Measurements from ENCODE around the gene ARL15. TPM values are rescaled to one million over a fixed set of nuclear protein-coding genes. Genes with fewer than 3 reads are reported as not detected.

Gene ARL15
- total RNA-seq, 4 donors from 2014 or later: 8.5 to 19.1 (median 12.0) TPM

DNA sequence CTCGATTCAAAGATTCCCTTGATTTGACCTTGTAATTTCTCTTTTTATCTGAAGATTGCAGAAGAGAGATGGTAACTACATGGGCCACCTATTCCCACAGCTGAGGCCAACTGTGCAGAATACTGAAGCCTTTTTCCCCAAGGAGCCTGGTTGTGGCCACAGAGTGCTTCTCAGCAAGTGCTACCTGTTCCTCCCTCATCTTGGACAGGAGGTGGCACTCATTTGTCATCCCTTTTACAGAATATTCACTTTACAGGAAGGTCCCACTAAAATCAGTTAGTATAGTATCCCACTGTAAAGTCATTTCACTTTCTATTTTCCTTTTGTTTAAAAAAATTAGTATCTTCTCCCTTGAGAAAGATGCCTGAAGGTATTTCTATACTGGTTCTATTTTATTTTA lies 346.4 kb downstream of the ARL15 start:
- DNase-seq: no peak
- H3K4me3 ChIP-seq: no peak overlapping the region
- WGBS, 2 donors: 74 to 93% methylated on average over 1 of the region's 1 CpG
- no peaks in the 10 kb centered on the region for H3K36me3 ChIP-seq
- H3K27ac ChIP-seq: no peak overlapping the region
- no peaks in the 10 kb centered on the region for H3K4me1 ChIP-seq
- no peaks in the 10 kb centered on the region for H3K9me3 ChIP-seq
- TF ChIP-seq, protein P1, sequence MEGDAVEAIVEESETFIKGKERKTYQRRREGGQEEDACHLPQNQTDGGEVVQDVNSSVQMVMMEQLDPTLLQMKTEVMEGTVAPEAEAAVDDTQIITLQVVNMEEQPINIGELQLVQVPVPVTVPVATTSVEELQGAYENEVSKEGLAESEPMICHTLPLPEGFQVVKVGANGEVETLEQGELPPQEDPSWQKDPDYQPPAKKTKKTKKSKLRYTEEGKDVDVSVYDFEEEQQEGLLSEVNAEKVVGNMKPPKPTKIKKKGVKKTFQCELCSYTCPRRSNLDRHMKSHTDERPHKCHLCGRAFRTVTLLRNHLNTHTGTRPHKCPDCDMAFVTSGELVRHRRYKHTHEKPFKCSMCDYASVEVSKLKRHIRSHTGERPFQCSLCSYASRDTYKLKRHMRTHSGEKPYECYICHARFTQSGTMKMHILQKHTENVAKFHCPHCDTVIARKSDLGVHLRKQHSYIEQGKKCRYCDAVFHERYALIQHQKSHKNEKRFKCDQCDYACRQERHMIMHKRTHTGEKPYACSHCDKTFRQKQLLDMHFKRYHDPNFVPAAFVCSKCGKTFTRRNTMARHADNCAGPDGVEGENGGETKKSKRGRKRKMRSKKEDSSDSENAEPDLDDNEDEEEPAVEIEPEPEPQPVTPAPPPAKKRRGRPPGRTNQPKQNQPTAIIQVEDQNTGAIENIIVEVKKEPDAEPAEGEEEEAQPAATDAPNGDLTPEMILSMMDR (IDR thresholded peaks at IDR 0.05): no peak
- TF ChIP-seq POLR2A (IDR thresholded peaks at IDR 0.05): no peak
- no peaks in the 10 kb centered on the region for H3K27me3 ChIP-seq
- intact Hi-C loops (cut with DNase I): no loop called here

DNA sequence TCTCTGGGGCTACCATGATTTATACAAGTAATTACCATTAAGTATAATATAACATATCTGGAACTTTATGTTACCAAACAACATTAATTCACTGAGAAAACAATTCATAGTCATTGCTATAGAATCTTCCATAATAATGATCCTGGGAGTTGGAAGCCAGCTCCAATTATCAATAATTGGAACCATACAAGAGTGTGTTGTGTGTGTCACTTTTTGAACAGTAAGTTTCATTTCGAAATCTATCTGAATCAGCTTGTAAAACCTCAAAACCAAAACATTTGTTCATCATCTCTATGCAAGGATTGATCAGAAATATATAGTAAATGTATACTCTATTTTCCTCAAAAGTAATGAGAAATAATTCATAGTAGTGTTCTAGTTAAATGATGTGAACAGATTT lies 348.1 kb downstream of the ARL15 start:
- H3K27me3 ChIP-seq: no peaks in the 10 kb centered on the region
- WGBS, 2 donors: 77 to 92% methylated on average over 1 of the region's 1 CpG
- H3K4me1 ChIP-seq: no peaks in the 10 kb centered on the region
- no peak for DNase-seq
- intact Hi-C loops (cut with DNase I): no loop called here
- peaks cover 0 to 3% (median 2%) of the 10 kb centered on the region in 3 donors for H3K9me3 ChIP-seq
- TF ChIP-seq, protein P1 (IDR thresholded peaks at IDR 0.05): no peak
- TF ChIP-seq POLR2A (IDR thresholded peaks at IDR 0.05): no peak
- no peak overlapping the region for H3K4me3 ChIP-seq
- no peak overlapping the region for H3K27ac ChIP-seq
- H3K36me3 ChIP-seq: no peaks in the 10 kb centered on the region

DNA sequence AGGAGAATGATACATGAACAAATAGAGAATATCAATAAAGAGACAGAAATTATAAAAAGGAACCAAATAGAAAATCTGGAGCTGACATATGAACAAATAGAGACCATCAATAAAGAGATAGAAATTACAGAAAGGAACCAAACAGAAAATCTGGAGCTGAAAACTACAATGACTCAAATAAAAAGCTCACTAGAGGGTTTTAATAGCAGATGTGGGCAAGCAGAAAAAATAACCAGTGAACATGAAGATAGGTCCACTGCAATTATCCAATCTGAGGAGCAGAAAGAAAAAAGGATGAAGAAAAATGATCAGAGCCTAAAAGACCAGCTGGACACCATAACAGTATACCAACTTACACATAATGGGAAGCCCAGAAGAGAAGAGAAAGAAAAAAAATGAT lies 353.7 kb downstream of the ARL15 start:
- Histone ChIP-seq H3K4me3 (no peak overlapping the region), H3K4me1 (no peaks in the 10 kb centered on the region), H3K27me3 (no peaks in the 10 kb centered on the region), H3K36me3 (no peaks in the 10 kb centered on the region), H3K9me3 (peaks cover 0 to 15% (median 14%) of the 10 kb centered on the region in 3 donors), H3K27ac (no peak overlapping the region)
- intact Hi-C loops (cut with DNase I): no loop called here
- DNase-seq: no peak
- TF ChIP-seq, protein P1 (IDR thresholded peaks at IDR 0.05): no peak
- TF ChIP-seq POLR2A (IDR thresholded peaks at IDR 0.05): no peak

DNA sequence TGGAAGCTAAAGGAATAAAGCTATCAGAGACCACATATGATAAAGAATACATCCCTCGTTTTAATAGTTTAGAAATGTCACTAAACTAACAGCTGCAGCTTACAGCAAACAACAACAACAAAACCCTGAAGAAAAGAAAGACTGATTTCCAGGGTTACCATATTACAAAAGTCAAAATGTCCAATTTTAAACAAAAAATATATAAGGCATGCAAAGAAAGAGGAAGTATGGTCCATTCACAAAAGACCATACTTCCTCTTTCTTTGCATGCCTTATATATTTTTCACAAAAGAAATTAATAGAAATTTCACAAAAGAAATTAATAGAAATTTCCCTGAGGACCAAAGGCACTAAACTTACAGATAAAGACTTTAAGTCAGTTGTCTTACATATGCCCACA lies 354.2 kb downstream of the ARL15 start:
- DNase-seq: no peak
- intact Hi-C loops (cut with DNase I): no loop called here
- Histone ChIP-seq H3K27ac (no peak overlapping the region), H3K4me1 (no peaks in the 10 kb centered on the region), H3K4me3 (no peak overlapping the region), H3K9me3 (peaks cover 0 to 15% (median 14%) of the 10 kb centered on the region in 3 donors), H3K36me3 (no peaks in the 10 kb centered on the region), H3K27me3 (no peaks in the 10 kb centered on the region)
- 80 to 83% methylated on average over 1 of the region's 1 CpG for WGBS, 2 donors
- TF ChIP-seq, protein P1 (IDR thresholded peaks at IDR 0.05): no peak
- no peak for TF ChIP-seq POLR2A (IDR thresholded peaks at IDR 0.05)

DNA sequence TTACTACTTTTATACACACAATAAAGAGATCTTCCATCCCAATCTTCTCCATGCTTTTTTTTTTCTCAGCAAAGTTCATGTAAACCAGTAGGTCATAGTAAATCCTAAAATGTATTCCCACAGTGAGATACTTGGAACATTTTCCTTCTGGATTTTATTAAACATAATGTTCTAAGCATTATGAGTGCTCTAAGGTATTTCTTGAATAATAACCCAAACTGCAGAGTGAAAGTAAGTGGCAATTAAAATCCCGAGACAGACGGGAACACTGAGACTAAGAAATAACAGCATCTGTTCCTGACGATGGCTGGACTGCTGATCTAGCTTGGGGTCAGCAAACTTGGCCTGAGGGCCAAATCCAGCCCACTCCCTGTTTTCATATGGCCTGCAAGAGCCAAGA lies 359.8 kb downstream of the ARL15 start:
- Histone ChIP-seq H3K27ac (no peak overlapping the region), H3K9me3 (no peaks in the 10 kb centered on the region), H3K4me3 (no peak overlapping the region), H3K27me3 (no peaks in the 10 kb centered on the region), H3K4me1 (no peaks in the 10 kb centered on the region), H3K36me3 (no peaks in the 10 kb centered on the region)
- TF ChIP-seq, protein P1 (IDR thresholded peaks at IDR 0.05): no peak
- TF ChIP-seq POLR2A (IDR thresholded peaks at IDR 0.05): no peak
- WGBS, 2 donors: 90 to 98% methylated on average over 3 of the region's 3 CpGs
- DNase-seq: no peak
- intact Hi-C loops (cut with DNase I): no loop called here

All from esophagus squamous epithelium (tissue), 5 donors.